HFFc6 (cell line): ENCODE measurements around the gene NUDT16L1. TPM values are rescaled to one million over a fixed set of nuclear protein-coding genes. Genes with fewer than 3 reads are reported as not detected.

Experiments used
- DNase-seq: peaks from one replicate; pipeline ENCODE4 v3.0.0-alpha.2; 2018
- H3K27ac Mint-ChIP-seq: 2 replicates; pipeline ENCODE4 v1.8.0; 2020; ENCODE audit warnings: mild to moderate bottlenecking, mixed read lengths
- H3K27me3 Mint-ChIP-seq: 2 replicates; pipeline ENCODE4 v1.8.0; 2021; ENCODE audit warnings: mild to moderate bottlenecking, moderate library complexity, mixed read lengths; ENCODE audit not compliant: insufficient read depth
- H3K36me3 Mint-ChIP-seq: 2 replicates; pipeline ENCODE4 v1.8.0; 2021; ENCODE audit warnings: low read depth, mixed read lengths
- H3K4me1 Mint-ChIP-seq: 2 replicates; pipeline ENCODE4 v1.8.0; 2020; ENCODE audit warnings: low read depth, mixed read lengths
- H3K4me3 Mint-ChIP-seq: 2 replicates; pipeline ENCODE4 v1.8.0; 2020; ENCODE audit warnings: mild to moderate bottlenecking, moderate library complexity, mixed read lengths
- H3K9me3 Mint-ChIP-seq: 2 replicates; pipeline ENCODE4 v1.8.0; 2020; ENCODE audit warnings: mild to moderate bottlenecking, mixed read lengths
- CTCF ChIP-seq: fragments of 200-600 bp; sonication (generic); IDR thresholded peaks from 2 replicates; pipeline ENCODE4 v1.5.0; 2021; ENCODE audit warnings: antibody characterized with exemption, mild to moderate bottlenecking
- total RNA-seq, 6 experiments: library from RNA; stranded (reverse); fragmentation: NEBNext Ultra II Directional; extraction: Animal tissue kit (Norgen Biotek cat#: 25700); gene quantifications; 2 replicates in 1 of 6; 3 replicates in 5 of 6; pipeline ENCODE4 v1.2.3, GENCODE V29; 2021

The NUDT16L1 gene
- total RNA-seq, 6 experiments from 2014 or later = 33.2 to 41.8 (median 34.3) TPM

DNA sequence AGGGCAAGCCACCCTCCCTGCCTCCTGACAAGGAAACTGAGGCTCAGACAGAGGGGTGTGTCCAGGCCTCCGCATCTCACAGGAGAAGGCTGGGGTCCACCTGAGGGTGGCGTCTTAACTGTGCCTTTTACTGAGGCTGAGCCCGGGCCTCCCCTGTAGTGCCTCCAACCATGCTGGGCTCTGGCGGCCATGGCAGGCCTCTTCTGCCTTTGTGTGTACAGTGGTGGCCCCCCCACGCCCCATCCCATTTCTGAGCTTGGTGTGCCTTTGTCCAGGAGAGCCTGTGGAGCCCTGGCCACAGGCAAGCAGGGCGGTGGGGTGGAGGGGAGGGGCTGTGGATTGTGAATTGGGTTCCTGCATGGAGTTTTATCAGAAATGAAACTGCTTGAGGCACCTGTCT, 37.6 kb upstream of the NUDT16L1 start:
- TF ChIP-seq CTCF = no peak
- Mint-ChIP-seq H3K27ac (no peak overlapping the region), H3K4me3 (no peak overlapping the region), H3K4me1 (no peaks in the 10 kb centered on the region), H3K36me3 (peaks cover under 1% of the 10 kb centered on the region; the same call in 1 of the 2 replicates), H3K27me3 (peaks cover 3% of the 10 kb centered on the region), H3K9me3 (no peaks in the 10 kb centered on the region)
- DNase-seq = no peak

GRCh38 chr16:4656221-4656620, 37.1 kb upstream of the NUDT16L1 start:
- Mint-ChIP-seq H3K27ac (no peak overlapping the region), H3K4me3 (no peak overlapping the region), H3K9me3 (no peaks in the 10 kb centered on the region), H3K4me1 (no peaks in the 10 kb centered on the region), H3K27me3 (peaks cover 3% of the 10 kb centered on the region), H3K36me3 (no peaks in the 10 kb centered on the region)
- no peak for TF ChIP-seq CTCF
- DNase-seq = no peak

- H3K4me1 Mint-ChIP-seq = no peaks in the 10 kb centered on the region
- no peak for DNase-seq
- H3K36me3 Mint-ChIP-seq = no peaks in the 10 kb centered on the region
- TF ChIP-seq CTCF = no peak
- H3K9me3 Mint-ChIP-seq = no peaks in the 10 kb centered on the region
- H3K4me3 Mint-ChIP-seq = no peak overlapping the region
- H3K27ac Mint-ChIP-seq = no peak overlapping the region
- H3K27me3 Mint-ChIP-seq = peaks cover 3% of the 10 kb centered on the region
These were observed 36.4 kb upstream of the NUDT16L1 start for GRCh38 chr16:4656695-4657686.

DNA sequence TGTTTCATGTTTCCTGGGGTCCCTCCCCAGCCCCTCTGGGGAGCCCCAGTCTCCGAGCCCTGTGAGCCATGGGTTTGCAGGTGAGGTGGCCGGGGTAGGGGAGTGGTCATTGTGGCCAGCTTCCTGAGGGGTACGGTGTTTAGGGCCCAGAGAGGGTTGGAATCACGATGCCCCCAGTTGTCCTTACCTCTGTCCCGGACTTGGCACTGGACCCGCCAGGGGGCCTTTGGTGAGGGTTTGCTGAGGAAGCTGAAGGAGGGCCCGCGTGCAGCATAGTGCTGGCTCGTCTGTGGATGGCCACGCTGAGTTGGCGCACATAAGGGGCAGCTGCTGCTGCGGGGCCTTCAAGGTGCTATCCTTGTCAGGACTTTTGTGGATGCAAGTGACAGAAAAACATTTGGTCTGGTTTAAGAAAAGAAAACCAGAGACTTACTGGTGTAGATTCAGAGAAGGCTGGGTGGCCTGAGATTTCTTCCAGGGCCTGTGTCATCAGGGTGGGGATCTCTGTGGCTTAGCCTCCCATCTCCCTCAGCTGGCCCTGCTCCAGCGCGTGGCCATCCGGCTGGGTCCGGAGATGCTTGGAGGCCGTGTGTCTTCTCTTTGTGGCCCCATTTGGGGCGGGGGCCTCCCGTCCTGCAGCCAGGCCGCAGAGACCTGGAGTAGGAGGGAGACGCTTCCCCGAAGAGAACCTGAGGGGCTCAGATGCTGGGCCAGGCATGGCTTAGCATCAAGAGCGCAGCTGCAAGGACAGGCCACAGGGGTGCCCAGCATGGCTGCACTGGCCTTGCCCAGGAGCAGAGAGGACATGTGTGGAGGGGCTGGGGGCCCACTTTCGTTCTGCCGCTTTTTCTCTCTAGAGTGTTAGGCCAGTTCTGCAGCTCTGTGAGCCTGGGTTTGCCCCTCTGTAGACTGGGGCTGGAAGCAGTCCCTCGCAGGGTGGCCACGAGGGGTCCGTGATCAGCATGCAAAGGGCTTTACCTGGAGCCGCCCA, 33.7 kb upstream of the NUDT16L1 start:
- TF ChIP-seq CTCF = no peak
- Mint-ChIP-seq H3K9me3 (no peaks in the 10 kb centered on the region), H3K4me1 (no peaks in the 10 kb centered on the region; the same call in 1 of the 2 replicates), H3K36me3 (no peaks in the 10 kb centered on the region), H3K4me3 (no peak overlapping the region), H3K27ac (no peak overlapping the region), H3K27me3 (peaks cover 6% of the 10 kb centered on the region)
- no peak for DNase-seq

- no peak for TF ChIP-seq CTCF
- Mint-ChIP-seq H3K9me3 (no peaks in the 10 kb centered on the region), H3K4me1 (no peaks in the 10 kb centered on the region; the same call in 1 of the 2 replicates), H3K4me3 (no peak overlapping the region), H3K36me3 (no peaks in the 10 kb centered on the region), H3K27me3 (peaks cover 6% of the 10 kb centered on the region), H3K27ac (no peak overlapping the region)
- no peak for DNase-seq
These were observed 32.8 kb upstream of the NUDT16L1 start for GRCh38 chr16:4660454-4661007.
